ENCODE results near the gene CRISPLD2.
"Not testable (repeated sequence)": the region's sequence is repeated elsewhere in the genome, so short reads cannot be mapped to it uniquely, and the experiment has no call there.

Gene CRISPLD2

GRCh38 chr16:84854759-84855158 is 35.0 kb downstream of the CRISPLD2 start:
- peak; percentile 42 for FAIRE-seq
- DNase-seq (ENCODE audit: insufficient read length, low spot score), result no peak

DNA sequence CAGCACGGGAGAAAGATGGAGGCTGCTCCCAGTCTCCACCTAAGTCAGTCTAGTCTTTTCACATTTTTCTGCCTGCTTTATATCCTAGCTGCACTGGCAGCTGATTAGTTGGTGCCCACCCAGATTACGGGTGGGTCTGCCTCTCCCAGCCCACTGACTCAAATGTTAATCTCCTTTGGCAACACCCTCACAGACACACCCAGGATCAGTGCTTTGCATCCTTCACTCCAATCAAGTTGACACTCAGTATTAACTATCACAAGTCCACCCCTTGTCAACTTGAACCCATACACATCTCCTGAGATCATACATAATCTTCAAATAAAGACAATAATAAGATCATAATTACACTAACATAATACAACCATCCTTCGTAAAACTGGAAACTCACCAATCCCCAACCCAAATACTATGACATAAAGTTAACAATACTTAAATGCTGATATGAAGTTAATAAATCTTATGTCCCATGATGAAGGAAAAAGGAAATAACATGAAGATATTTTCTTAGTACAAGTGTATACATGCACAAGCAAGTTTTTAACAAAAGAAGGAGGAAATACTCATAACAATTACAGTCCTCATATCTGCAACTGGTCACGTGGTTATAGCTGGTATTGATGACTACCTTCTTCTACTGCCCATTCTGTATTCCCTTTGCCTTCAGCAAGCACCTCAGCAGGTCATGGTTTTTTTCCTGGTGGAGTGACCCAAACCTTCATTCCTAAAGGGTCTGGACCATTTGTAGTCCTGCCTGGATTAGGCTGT is 35.8 kb downstream of the CRISPLD2 start:
- not testable (repeated sequence) for DNase-seq (ENCODE audit: insufficient read length, low spot score); FAIRE-seq

GRCh38 chr16:84856203-84856581 is 36.4 kb downstream of the CRISPLD2 start:
- not testable (repeated sequence) for DNase-seq (ENCODE audit: insufficient read length, low spot score); FAIRE-seq

DNA sequence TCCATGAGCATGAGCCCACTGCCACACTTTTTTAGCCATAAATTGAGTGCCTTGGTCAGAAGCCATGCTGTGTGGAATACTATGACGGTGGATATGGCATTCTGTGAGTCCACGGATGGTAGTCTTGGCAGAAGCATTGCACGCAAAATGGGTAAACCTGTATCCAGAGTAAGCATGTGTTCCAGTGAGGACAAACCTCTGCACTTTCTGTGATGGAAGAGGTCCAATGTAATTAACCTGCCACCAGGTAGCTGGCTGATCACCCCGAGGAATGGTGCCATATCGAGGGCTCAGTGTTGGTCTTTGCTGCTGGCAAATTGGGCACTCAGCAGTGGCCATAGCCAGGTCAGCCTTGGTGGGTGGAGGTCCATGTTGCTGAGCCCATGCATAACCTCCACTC is 37.0 kb downstream of the CRISPLD2 start:
- not testable (repeated sequence) for DNase-seq (ENCODE audit: insufficient read length, low spot score); FAIRE-seq

DNA sequence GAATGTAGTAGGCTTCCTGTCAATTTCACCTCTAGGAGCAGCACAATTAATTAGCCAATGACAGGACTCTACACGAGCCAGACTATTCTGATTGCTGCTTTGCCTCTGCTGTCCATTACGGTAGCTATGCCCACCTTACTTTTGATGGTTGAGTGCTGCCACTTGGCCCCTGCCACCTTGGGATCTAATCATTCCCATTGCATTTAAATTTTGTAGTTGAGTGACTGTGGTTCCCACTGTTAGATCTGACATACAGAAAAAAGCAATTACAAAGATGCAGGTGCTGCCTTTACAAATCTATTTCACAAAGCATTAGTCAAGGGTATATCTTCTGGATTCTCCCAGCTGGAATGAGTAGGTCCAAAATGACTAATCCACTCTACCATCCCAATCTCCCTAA is 39.9 kb downstream of the CRISPLD2 start:
- DNase-seq (ENCODE audit: insufficient read length, low spot score) (no peak), FAIRE-seq (no peak)

- DNase-seq (ENCODE audit: insufficient read length, low spot score) (no peak), FAIRE-seq (no peak)
These were observed 40.6 kb downstream of the CRISPLD2 start for GRCh38 chr16:84860383-84860782.

DNA sequence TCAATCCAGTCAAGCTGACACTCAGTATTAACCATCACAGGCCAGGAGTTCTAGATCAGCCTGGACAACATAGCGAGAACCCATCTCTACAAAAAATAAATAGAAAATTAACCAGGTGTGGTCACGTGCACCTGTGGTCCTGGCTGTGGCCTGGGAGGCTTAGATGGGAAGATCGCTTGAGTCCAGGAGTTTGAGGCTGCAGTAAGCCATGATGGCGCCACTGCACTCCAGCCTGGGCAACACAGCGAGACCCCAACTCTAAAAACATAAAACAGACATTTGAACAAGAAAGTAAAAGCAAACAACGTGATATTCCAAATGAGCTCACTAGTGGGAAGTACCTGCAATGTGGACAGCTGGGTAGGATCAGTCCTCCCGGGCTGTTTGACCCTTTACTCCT is 41.9 kb downstream of the CRISPLD2 start:
- no peak for DNase-seq (ENCODE audit: insufficient read length, low spot score)
- FAIRE-seq, result no peak

DNA sequence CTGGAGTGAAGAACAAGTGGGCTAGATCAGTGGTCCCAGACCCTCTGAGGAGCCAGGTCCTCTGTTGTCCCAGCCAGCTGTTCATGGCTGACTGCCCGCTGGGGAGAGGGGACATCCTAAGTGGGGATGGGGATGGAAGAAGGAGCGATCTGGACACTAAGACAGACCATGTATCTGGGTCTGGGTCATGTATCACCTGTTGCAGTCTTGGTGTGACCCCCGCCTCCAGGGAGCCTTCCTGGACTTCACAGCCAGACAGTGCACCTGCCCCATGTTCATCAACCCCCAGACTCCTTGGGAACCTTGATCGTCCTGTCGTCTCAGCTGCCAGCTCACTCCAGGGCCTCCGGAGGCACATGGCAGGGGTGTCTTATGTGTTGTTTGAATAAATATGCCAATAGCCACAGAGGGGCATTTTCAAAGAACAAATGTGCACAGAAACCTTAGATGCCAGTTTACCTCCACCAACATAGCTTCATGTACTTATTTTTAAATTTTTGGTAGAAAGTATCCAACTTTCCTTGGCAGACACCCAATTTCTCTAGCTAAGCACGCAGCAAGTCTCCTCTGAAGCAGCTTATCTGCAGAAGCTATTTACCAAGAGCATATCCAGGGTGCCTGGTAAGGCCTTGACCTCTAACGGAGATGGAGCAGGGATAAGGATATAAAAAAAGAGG is 43.2 kb downstream of the CRISPLD2 start:
- DNase-seq (ENCODE audit: insufficient read length, low spot score), result no peak
- FAIRE-seq, result no peak

- FAIRE-seq (no peak), DNase-seq (ENCODE audit: insufficient read length, low spot score) (no peak)
These were observed 43.7 kb downstream of the CRISPLD2 start for GRCh38 chr16:84863481-84863814.

GRCh38 chr16:84864326-84864955 is 44.7 kb downstream of the CRISPLD2 start:
- FAIRE-seq (no peak), DNase-seq (ENCODE audit: insufficient read length, low spot score) (no peak)

GRCh38 chr16:84867696-84868095 is 47.9 kb downstream of the CRISPLD2 start:
- no peak for DNase-seq (ENCODE audit: insufficient read length, low spot score)
- FAIRE-seq, result no peak

- DNase-seq (ENCODE audit: insufficient read length, low spot score) (no peak), FAIRE-seq (no peak)
These were observed 48.5 kb downstream of the CRISPLD2 start for GRCh38 chr16:84868328-84868727.

DNA sequence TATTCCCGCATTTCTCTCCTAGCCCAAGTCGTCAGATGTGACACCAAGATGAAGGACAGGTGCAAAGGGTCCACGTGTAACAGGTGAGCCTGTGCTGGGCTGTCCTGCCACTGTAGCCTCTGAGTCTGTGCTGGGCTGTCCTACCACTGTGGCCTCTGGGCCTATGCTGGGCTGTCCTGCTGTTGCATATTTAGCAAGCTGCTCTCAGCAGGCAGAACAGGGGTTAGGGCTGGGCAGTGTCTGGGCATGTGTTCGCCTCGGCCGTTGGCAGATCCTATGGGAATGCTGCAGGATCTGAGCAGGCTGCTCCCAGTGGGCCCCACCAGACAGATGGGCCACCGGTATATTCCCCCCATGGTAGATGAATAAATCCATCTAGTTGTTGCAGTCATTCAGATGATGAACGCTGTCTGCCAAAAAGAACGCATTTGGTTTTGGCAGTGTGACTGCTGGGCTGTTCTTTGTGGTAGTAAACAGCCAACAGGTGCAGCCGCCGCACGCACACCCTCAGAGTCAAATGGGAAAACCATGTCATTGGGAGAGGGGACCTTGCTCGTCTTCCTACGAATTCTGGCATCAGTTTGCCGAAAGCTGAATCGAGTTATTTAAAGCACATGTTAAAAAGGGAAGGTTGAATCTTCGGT is 49.2 kb downstream of the CRISPLD2 start:
- DNase-seq (ENCODE audit: insufficient read length, low spot score) (no peak), FAIRE-seq (no peak)

DNA sequence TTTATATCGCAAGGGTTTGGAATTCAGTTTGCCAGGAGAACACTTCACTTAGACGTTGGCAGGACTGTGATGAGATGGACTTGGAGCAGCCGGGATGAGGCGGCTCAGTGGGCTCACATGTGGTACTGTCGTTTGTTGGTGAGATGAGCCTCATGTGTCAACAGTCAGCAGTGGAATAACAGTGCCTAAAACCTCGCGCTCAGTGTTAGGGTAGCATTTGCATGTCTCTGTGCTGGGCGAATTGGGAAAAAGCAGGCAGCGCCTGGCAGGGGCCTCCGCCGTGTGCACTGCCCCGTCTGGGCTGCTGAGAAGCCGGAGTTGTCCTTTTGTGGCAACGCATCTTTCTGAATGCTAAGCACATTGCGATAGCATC is 49.7 kb downstream of the CRISPLD2 start:
- FAIRE-seq, result no peak
- no peak for DNase-seq (ENCODE audit: insufficient read length, low spot score)

GRCh38 chr16:84872971-84873370 is 53.2 kb downstream of the CRISPLD2 start:
- FAIRE-seq; DNase-seq (ENCODE audit: insufficient read length, low spot score): not testable (repeated sequence)

DNA sequence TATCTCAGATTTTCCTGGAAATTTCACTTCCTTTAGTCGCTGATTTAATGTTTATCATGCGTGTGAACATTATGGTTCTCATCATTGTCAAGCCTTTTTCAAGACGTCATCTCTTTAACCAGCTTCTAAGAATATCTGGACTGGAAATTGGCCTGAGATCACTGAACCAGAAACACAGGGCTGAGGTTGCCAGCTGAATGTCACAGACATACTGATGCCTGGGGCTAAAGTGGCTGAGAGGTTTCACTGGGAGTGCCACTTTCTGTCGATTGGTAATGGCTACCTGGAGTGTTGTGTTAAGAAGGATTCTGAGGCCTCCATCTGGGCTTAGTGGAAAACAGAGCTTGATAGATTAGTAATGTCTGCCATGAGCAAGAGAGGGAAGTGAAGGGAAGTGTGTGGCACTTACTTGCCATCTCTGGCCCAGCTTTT is 54.2 kb downstream of the CRISPLD2 start:
- DNase-seq (ENCODE audit: insufficient read length, low spot score) (no peak), FAIRE-seq (no peak)

GRCh38 chr16:84874553-84874952 is 54.8 kb downstream of the CRISPLD2 start:
- FAIRE-seq, result no peak

GRCh38 chr16:84874983-84875382 is 55.2 kb downstream of the CRISPLD2 start:
- FAIRE-seq, result no peak

More at GRCh38 chr16:84874553-84874952, 54.8 kb downstream of the CRISPLD2 start:
- no peak for DNase-seq (ENCODE audit: insufficient read length, low spot score)

DNA sequence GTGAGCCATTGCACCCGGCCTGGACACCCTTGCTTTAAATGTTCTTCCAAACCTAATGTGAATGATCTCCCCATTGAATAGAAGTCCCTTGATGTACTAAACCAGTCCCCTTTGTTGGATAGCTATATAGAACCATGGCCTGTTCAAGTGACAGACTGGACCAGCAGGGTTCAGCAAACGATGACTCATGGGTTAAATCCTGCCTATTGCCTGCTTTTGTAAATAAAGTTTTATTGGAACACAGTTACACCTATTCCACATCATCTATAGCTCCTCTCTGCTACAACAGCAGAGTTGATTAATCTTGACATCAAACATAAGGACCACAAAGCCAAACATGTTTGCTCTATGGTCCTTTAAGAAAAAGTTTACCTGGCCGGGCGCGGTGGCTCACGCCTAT is 56.1 kb downstream of the CRISPLD2 start:
- no peak for DNase-seq (ENCODE audit: insufficient read length, low spot score)
- no peak for FAIRE-seq

More at GRCh38 chr16:84874983-84875382, 55.2 kb downstream of the CRISPLD2 start:
- no peak for DNase-seq (ENCODE audit: insufficient read length, low spot score)

DNA sequence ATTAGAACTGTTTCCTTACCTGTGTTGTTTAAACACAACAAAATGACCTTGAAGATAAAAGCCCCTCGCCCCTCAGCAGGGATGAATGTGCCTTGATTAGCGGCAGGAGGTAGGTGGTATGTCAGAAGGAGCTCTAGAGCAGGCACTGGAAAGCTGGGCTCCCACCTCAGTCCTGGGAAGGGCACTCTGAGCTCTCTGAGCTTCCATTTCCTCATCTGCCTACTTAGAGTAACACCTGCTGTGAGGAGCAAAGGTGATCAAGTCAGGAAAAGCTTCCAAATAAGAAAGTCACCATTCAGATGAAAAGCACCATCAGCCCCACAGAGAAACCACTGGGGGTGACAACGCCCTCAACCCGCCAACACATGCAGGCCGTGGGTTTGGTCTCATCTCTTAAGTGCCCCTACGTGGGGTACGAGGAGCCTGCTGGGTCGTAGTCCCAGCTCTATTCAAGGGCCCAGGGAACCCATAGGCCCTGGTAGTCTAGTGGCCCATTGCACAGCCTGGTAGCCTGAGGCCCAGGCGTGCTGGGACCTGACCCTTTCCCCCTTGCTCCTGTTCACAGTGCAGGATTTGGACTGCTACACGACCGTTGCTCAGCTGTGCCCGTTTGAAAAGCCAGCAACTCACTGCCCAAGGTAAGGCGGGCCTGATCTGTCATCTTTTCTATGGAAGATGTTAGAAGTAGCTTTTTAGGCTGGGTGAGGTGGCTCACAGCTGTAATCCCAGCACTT is 57.3 kb downstream of the CRISPLD2 start:
- FAIRE-seq (no peak), DNase-seq (ENCODE audit: insufficient read length, low spot score) (no peak)

DNA sequence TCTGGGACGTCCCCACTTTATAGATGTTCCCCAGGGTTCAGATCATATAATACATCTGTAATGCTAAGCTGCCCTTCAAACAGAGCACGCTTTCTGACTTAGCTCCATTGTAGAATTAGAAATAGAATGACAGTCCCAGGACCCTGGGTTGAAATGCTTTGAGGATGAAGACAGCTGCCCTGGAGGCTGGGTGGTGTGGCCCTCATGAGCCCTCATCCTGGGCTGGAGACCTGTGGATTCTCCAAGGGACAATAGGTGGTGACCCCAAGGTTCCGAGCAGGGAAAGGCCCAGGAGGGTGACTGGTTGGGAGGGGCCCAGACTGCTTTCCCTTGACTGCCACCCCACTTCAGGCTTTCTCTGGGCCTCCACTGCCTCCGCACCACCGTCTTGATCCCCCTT is 59.0 kb downstream of the CRISPLD2 start:
- FAIRE-seq (no peak), DNase-seq (ENCODE audit: insufficient read length, low spot score) (no peak)

Measured in HTR-8/SVneo (cell line).